DND-41 (cell line): Measurements from ENCODE around the gene RHOJ.

ENCODE experiments used
- EZH2 ChIP-seq: IDR thresholded peaks from 3 replicates; pipeline ENCODE4 v1.6.1; 2012; ENCODE audit warnings: borderline replicate concordance, low read depth, mild to moderate bottlenecking, moderate library complexity, low read length, inconsistent platforms; ENCODE audit not compliant: severe bottlenecking
- TF ChIP-seq, protein P1 (sequence below): IDR thresholded peaks from 2 replicates; pipeline ENCODE4 v1.5.1; 2012; ENCODE audit warnings: borderline replicate concordance, low read length, moderate library complexity, mild to moderate bottlenecking; ENCODE audit not compliant: poor library complexity, severe bottlenecking; ENCODE audit errors: extremely low read depth

DNA sequence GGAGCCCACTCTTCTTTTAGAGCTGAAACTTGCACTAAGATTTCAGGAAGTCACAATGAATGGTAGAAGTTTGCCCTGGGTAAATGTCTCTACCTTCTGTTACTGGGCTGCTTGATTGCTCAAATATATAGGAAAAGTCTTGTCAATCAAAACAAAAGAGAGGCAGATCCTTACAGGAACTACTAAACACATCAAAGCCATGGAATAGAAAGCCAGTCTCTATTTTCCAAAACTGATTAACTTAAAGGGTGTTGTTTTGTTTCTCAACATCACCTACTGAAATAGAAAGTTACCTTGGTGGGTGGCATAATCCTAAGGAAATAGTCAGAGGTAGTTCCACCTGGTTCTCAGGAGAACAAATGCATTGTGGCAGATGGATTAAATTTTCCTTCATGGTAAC, 114.6 kb downstream of the RHOJ start, which contains the start of gene GPHB5:
- TF ChIP-seq, protein P1, sequence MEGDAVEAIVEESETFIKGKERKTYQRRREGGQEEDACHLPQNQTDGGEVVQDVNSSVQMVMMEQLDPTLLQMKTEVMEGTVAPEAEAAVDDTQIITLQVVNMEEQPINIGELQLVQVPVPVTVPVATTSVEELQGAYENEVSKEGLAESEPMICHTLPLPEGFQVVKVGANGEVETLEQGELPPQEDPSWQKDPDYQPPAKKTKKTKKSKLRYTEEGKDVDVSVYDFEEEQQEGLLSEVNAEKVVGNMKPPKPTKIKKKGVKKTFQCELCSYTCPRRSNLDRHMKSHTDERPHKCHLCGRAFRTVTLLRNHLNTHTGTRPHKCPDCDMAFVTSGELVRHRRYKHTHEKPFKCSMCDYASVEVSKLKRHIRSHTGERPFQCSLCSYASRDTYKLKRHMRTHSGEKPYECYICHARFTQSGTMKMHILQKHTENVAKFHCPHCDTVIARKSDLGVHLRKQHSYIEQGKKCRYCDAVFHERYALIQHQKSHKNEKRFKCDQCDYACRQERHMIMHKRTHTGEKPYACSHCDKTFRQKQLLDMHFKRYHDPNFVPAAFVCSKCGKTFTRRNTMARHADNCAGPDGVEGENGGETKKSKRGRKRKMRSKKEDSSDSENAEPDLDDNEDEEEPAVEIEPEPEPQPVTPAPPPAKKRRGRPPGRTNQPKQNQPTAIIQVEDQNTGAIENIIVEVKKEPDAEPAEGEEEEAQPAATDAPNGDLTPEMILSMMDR: no peak
- TF ChIP-seq EZH2: no peak
